IPS-NIHi7 (cell line): ENCODE data around the gene PTGDS.

ENCODE experiments used
- DNase-seq: peaks from one replicate; pipeline ENCODE4 v3.0.0; 2012; ENCODE audit warnings: mixed read lengths; ENCODE audit errors: extremely low spot score

The PTGDS gene

DNA sequence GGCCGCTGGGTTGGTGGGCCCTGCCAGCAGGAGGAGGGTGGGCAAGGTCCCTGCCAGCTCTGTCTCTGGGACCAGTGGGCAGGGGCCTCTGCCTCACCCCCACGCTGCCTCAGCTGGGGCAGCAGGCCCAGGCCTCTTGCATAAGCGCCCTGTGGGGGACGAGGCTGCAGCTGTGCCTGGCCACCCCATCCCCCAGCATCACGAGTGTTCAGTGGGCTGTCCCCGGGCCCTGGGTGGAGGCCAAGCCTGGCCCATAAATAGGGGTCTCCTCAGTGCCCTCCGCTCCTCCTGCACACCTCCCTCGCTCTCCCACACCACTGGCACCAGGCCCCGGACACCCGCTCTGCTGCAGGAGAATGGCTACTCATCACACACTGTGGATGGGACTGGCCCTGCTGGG is at the start of gene PTGDS:
Gene PTGDS (plus strand): TSS at position 282 of the 400 bp plus-strand sequence. CDS start 75 bp downstream, at position 357.
- DNase-seq: no peak

DNA sequence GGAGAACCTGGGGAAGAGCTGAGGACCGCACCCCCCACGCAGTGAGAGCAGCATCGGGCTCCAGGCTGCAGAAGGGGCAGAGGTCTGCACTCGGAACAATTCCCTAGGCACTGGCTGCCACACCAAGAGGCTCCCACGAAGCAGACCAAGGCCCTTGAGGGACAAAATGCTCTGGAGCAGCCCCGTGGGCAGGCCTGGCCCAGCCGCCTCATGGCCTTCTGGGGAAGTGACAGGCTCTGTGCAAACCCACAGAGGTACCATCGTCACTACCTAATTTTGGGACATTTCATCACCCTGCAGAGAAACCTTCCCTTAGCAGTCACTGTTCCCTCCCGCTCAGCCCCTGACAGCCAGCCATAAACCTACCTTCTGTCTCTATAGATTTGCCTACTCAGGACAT is 48.7 kb upstream of the PTGDS start:
- DNase-seq: no peak

DNA sequence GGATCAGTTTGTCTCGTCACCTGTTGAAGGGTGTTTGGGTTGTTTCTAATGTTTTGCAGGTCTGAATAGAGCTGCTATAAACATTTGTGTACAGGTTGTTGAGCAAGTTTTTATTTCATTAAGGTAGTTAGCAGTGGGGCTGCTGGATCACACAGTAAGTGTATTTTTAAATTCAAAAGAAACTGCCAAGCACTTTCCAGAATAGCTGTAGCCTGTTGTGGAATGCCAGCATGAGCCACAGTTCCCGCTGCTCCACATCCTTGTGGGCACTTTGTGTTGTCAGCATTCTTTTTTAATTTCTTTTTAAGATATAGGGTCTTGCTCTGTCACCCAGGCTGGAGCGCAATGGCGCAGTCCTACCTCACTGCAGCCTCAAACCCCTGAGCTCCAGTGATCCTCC is 47.3 kb upstream of the PTGDS start:
- no peak for DNase-seq

DNA sequence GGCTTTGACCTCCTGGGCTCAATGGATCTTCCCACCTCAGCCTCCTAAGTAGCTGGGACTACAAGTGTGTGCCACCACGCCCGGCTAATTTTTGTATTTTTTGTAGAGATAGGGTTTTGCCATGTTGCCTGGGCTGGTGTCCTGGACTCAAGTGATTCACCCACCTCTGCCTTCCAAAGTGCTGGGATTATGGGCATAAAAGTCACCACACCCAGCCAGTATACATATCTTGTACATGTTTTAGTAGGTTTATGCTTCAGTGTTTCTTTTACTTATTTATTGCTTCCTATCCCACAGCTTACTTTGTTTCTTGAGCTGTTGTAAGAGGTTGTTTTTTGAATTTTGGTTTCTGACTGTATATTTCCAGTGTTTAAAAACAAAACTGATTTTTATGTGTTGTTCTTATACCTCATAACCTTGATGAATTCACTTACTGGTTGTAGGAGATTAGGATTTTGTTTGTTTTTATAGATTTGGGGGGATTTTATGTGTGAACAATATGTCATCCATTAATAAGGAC is 45.6 kb upstream of the PTGDS start:
- no peak for DNase-seq

DNA sequence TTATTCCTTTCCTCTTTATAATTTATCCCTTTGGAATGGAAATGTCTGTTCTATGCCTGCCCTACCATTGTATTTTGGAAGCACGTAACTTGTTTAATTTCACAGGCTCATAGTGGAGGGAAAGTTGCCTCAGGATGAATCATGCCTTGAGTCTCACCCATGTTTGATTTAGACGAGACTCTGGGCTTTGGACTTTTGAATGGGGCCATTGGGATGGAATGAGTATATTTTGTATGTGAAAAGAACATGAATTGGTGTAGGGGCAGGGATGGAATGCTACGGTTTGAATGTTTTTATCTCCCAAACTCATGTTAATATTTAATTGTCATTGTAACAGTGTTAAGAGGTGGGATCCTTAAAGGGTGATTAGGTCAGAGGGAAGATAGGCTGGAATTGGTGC is 43.0 kb upstream of the PTGDS start:
- DNase-seq: no peak

DNA sequence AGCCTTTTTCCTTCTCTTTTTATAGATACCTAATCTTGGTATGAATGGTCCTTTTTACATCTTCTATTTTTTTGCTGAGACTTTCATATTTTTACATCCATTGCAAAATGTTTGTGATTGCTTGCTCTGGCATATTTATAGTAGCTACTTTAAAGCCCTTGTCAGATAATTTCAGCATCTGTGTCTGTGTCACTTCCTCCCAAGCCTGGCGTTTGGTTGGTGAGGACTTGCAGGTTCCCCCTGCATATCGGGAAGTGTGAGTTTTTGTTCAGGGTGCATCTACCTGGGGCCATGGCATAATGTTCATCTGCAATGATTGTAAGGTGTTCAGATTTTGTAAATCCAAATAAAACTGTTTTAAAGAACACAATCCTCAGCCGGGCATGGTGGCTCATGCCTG is 41.7 kb upstream of the PTGDS start:
- no peak for DNase-seq

DNA sequence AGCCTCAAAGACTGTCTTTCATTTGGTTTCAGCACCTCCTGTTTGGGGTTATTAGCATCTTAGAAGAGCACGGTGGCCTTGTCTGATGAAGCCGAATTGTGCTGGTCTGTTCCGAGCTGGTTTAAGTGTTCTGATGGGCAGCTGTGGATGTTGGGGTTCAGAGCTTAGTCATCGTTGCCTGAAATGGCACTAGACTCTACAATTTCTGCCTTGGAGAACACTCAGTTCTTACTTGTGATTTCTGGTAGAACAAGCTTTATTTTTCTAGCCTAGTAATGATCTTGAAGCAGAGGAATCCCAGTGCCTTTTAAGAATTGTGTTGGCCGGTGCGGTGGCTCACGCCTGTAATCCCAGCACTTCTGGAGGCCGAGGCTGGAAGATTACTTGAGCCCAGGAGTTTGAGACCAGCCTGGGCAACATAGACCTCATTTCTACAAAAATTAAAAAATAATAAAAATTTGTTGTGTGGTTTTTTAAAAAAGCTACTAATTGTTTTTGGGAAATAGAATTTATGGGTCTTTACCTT is 40.6 kb upstream of the PTGDS start:
- DNase-seq: no peak

DNA sequence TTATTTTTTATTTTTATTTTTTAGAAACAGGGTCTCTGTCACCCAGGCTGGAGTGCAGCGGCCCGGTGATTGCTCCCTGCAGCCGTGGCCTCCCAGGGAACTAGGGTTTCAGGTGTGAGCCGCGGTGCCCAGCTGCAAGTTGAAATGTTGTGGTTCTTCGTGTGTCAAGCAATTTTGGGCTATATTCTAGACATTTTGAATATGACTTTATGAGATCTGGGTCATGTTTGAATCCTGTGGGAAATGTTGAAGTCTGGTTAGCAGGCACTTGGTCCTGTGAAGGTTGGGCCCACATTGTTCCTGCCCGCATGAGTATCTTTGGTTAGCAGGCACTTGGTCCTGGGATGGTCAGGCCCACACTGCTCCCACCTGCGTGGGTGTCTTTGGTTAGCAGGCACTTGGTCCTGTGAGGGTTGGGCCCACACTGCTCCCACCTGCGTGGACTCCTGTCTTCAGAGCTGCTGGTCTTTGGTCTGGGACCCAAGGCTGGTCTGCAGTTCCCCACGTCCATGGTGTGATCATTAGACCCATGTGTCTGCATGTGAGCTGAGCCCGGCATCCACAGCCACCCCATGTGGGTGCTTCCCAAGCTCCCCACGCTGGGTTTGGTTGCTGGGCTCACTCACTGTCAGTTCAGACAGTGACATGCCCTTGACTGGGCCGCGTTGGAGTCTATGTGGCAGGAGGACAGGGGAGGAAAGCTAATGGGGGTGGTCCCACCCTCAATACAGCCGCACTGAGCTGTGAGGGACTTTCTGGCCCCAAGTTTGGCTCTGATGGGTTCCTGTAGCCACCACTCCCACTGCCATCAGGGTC is 39.9 kb upstream of the PTGDS start:
- no peak for DNase-seq

DNA sequence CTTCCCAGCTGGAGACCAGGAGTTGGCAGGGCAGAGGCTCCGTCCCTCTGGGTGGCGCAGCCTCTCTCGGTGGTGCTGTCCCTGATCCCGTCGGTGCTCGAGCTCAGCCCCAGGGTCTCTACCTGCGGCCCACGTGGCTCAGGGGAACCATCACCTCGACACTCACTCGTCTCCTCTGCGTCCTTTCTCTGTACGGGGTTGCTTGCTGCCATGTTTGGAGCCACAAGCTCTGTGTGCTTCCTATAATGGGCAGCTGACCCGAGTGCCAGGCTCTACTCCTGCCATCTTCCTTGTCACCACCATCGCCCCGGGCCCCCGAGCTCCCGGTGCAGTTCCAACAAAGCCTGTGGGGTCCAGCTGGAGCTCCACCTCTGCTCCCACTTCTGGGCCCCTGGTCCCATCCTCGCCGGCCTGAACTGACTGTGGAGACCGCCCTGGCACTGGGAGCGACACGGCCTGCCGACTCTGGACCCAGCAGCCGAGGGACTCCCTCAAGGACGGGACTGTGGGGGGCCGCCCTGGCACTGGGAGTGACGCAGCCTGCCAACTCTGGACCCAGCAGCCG is 37.8 kb upstream of the PTGDS start:
- DNase-seq: no peak

DNA sequence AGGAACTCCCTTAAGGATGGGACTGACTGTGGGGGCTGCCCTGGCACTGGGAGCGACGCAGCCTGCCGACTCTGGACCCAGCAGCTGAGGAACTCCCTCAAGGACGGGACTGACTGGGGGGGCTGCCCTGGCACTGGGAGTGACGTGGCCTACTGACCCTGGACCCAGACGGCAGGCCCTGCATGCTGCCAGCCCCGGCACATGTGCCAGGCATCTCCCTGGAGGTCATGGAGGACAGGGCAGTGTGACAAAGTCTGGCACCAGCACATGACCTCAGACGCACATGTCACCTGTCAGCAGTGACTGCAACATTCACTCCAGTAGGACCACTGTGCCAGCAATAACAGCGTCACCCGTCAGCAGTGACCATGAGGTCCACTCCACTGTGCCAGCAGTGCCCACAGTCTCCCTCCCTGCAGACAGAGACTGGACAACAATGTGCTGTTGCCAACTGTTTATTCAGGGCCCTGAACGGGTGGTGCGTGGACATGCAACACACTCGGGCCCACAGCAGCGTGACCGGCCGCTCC is 37.2 kb upstream of the PTGDS start:
- no peak for DNase-seq

DNA sequence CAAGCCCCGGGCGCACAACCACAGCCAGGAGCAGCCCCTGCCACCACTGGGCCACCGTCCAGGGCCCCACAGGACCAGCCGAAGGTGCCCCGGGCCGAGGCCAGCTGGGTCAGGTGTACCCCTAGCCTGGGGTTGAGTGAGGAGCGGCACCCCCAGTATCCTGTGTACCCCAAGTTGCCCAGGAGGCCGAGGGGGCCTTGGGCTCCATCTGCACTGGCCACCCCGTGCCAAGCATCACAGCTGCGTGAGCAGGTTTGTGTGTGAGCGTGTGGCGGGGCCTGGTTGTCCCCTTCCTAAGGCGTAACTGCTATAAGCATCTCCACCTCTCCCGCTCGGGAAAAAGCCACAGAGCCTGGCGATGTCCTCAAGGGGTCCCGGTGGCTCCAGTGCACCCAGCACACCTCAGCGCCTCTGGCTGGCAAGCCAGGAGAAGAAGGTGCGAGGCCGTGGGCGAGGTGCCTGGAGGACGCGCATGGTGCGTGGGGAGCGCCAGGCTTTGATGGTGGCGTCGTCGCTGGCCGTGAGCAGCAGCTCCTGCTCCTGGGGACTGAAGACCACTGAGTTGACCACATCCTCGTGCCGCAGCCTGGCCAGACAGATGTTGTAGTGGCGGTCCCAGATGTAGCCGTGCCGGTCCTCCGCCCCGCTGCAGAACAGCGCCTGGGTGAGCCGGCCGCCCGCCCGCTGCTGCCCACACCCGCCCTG is 36.6 kb upstream of the PTGDS start:
- no peak for DNase-seq

DNA sequence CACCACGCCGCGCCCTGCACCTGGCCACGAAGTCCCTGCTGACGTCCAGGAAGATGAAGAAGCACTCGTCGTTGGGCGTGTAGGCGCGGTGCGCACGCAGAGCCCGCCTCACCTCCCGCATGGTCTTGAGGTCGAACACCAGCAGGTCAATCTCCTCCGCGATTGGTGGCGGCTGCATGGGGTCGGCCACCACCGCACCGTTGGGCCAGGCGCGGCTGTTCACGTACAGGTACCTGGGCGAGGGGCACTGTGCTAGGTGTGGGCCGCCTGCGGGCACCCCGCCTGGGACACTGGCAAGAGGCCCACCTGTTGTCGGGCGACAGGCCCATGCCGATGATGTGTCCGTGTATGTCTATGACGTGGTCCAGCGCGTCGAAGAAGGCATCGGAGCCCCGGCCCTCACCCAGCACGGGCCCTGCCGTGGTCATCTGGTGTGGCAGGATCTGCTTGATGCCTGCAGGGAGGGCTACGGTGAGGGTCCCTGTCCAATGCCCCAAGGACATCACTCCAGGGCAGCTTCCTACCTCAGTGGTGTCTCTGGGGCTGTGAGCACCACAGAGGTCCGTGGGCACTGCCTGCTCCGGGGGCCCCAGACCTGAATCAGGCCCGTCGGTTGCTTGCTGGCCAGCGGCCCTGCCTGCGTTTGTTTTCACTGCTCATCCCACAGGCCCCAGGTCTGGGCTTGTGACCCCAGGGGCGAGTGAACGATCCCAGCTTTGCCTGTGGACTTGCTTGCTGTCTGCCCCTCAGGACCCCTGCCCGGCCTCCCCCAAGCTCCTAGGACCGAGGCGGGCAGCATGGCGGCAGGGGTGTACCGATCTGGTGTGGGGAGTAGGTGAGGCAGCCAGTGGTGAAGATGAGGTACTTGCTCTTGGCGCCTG is 35.8 kb upstream of the PTGDS start:
- no peak for DNase-seq

DNA sequence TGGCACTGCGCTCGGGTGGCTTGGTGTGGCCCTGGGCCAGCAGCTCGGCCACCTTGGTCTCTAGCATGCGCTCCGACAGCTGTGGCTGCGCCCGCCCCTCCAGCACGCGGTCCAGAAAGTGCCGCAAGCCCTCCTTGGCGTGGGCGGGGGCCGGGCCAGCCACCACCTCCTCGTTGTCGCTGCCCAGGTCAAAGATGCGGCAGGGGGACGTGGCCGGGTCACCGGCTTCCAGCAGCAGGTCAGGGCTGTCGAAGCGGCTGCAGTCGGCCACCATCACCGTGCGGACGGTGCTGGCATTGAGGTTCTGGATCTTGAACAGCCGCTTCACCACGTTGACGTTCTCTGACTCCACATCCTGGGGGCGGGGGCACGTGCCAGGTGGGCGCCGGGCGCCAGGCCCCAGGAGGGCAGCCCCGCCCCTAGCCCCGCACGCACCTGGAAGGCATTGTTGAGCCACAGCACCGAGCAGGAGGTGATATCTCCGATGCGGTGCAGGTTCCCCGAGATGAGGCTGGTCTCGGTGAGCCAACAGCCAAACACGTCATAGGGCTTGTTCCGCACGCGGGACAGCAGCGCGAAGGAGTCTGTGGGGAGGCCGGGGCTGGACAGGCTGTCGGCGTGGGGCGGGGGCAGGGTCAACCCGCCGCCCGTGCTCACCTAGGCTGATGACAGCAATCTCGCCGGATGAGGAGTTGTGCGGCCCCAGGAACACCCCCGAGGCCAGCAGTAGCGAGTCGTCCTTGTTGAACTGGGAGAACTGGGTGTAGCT is 35.0 kb upstream of the PTGDS start:
- DNase-seq: no peak

DNA sequence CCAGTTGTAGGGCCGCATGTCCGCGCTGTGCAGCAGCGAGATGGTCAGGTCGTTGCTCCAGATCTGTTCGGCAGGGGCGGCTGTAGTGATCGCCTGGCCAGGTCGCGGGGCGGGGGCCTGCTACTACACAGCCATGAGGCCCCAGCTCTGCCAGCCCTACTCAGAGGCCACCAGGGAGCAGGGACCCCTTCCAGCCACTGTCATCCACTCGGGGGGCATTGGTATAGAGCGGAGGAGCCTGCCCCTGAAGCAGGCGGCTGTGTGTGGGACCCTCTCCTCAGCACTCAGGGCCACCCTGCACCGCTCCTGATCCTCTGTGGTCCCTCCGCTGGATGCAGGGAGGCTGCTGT is 34.4 kb upstream of the PTGDS start:
- DNase-seq: no peak

DNA sequence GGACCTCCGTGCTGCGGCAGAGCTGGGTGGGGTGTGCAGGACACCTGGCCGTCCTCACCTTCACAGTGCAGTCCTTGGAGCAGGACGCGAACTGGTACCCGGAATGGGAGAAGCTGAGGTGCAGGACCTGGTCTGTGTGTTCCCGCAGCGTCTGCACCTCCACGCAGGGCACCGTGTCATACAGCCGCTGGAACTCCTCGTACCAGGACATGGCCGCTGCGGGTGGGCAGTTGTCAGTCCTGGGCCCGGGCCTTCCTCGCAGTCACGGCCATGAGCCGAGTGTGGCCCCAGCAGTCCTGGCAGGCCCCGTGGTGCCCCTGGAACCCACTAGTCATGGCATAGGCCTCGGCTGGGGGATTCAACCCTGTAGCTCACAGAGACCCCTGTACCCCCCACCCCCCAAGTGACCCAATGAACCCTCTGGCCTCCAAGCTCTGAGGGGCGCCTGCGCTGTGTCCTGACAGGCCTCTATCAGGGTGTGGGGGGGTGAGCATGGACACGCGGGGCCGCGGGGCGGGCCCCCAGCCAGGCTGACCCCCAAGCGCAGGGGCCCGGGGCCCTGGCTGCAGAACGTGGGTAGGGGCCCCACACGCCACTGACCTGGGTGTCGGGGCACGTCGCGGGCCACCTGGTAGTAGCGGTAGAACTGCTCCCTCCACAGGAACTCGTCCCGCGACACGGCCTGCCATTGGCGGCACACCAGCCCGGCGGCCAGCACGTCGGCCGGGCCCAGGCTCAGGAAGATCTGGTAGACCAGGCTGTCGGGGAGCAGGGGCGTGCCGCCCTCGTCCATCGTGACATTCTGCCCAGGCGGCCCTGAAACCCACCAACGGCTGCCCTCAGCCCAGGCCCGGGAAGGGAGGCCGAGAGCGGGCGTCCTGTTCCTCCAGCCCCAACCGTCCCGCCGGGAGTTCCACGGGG is 33.8 kb upstream of the PTGDS start:
- peak; percentile 62 for DNase-seq

DNA sequence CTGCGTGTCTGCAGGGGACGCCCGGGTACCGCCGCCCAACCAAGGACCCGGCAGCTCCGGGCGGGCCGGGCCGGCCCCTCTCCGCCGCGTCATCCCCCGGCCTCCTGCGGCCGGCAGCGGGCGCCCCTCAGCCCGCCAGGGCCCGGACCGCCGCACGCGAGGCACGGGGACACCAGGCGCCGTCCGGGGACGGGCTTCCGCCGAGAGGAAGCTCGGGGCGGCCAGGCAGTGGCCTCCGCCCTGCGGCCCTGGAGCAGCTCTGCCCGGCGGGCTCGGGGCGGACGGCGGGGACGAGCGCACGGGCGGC is 33.1 kb upstream of the PTGDS start:
- no peak for DNase-seq

DNA sequence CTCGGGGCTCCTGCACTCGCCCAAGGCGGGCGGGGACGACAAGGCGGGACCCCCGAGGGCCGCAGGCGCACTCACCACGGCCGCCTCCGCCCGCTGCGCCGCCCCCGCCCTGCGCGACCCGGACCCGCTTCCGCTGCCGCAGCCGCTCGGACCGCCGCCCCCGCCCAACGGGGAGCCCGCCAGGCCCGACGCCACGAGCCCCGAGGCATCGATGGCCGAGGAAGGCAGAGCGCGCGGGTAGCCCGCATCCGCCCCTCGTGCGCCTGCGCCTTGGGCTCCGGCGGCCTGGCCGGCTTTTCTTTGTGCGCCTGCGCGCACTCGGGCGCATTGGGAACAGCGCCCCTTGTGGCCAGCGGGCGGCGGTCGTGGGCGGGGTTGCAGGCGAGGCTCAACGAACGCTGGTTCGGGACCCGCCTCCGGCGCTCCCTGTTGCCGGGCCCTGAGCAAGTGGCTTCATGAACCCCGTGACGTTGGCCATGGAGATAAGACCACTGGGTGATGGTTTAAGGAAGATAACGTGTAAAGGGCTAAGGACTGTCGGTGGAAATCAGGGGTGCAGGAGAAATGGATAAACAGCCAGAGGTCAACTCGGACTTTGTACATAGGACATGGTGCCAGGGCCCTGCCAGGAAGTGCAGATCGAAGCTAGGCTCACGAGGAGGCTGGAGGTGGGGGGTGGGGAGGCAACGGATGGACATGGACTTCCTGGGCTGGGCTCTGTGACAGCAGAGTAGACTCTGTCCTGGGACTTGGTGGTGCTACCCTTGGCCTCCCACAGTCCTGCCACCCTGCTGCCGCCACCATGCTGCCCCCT is 32.6 kb upstream of the PTGDS start, which contains the start of the genes C8G and FBXW5:
Gene C8G (plus strand): TSS at position 725 of the 814 bp plus-strand sequence. CDS start 78 bp downstream, at position 803.
Gene FBXW5 (minus strand): TSS at position 220 of the 814 bp plus-strand sequence. CDS start 655 bp downstream, outside the sequence.
- DNase-seq: peak; percentile 100
